NT2/D1 (cell line): ENCODE results near the gene SLC39A11.

Experiments used
- DNase-seq: peaks from one replicate; pipeline ENCODE4 v3.0.0-alpha.2; 2011; ENCODE audit warnings: low read depth, low spot score
- H3K27me3 ChIP-seq: 2 replicates; pipeline ENCODE4 v1.6.0; 2011; ENCODE audit warnings: mild to moderate bottlenecking; ENCODE audit not compliant: insufficient read length, insufficient read depth
- H3K36me3 ChIP-seq: 2 replicates; pipeline ENCODE4 v1.6.1; 2011; ENCODE audit warnings: mild to moderate bottlenecking, low read length, mixed read lengths; ENCODE audit not compliant: insufficient read depth, insufficient read length
- H3K4me1 ChIP-seq: 2 replicates; pipeline ENCODE4 v1.5.1; 2011; ENCODE audit not compliant: insufficient read depth, insufficient read length
- H3K4me3 ChIP-seq: 2 replicates; pipeline ENCODE4 v1.5.1; 2011; ENCODE audit warnings: low read depth; ENCODE audit not compliant: insufficient read length
- H3K9ac ChIP-seq: 2 replicates; pipeline ENCODE4 v1.6.0; 2011; ENCODE audit warnings: low read depth; ENCODE audit not compliant: insufficient read length
- H3K9me3 ChIP-seq: 2 replicates; pipeline ENCODE4 v1.5.1; 2011; ENCODE audit warnings: mild to moderate bottlenecking, low read length; ENCODE audit not compliant: insufficient read depth
- SUZ12 ChIP-seq: IDR thresholded peaks from 2 replicates; pipeline ENCODE4 v1.6.1; 2011; ENCODE audit not compliant: insufficient read length, insufficient read depth; ENCODE audit errors: extremely low read depth
- YY1 ChIP-seq: IDR thresholded peaks from 2 replicates; pipeline ENCODE4 v1.6.1; 2011; ENCODE audit not compliant: insufficient read length, insufficient read depth
- ZNF274 ChIP-seq: IDR thresholded peaks from 2 replicates; pipeline ENCODE4 v1.6.1; 2011; ENCODE audit warnings: mild to moderate bottlenecking, low read depth, low read length

The SLC39A11 gene

DNA sequence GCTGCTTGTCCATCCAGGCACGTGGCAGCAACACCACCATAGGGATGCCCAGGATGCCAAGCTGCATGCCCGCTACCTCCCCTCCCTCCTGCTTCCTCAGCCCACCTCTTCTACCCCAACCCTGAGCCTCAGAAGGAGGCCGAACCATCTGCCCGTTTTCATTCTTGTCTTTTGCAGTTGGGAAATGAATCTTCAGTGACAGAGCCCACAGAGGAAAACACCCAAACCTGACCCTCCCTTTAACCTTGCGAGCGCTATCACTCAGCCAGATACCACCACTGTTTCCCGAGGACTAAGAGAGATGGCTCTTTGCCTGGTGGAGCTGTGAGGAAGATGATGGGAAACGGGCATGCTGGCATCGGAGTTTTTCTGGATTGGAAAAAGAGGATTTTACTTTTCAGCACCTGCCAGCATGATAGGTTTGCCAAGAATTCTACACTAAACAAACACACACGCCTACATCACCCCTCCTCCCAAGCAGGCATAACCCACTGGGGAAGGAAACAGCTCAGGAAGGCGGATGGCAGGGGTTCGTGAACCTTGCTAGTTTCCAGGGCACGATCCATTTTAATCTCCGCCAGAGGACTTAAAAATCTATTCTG, 457.4 kb downstream of the SLC39A11 start:
- Histone ChIP-seq H3K36me3 (no peaks in the 10 kb centered on the region), H3K4me1 (peaks cover 6% of the 10 kb centered on the region), H3K9me3 (no peaks in the 10 kb centered on the region), H3K9ac (no peak overlapping the region), H3K27me3 (peaks cover 3% of the 10 kb centered on the region), H3K4me3 (no peak overlapping the region)
- TF ChIP-seq YY1 (no peak), ZNF274 (no peak)
- DNase-seq = no peak

DNA sequence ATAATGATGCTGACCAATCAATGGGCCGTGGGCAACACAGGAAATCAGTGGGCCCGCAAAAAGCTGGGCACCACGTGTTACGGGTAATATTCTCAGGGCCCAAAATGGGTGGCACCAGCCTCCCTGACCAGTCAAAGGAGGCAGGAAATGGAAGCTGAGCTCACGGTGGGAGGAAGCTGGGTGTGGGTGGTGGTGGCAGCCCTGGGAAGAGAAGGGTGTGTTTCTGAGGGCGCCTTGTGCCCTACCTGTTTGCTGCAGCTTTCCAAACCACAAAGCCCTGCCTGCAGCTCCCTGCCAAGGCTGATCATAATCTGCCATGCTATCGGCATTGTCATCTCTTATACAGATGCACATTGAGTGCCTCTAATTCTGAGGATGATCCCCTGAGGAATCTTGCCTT, 457.9 kb downstream of the SLC39A11 start:
- no peak overlapping the region for H3K9ac ChIP-seq
- H3K36me3 ChIP-seq = no peaks in the 10 kb centered on the region
- no peak overlapping the region for H3K4me3 ChIP-seq
- no peaks in the 10 kb centered on the region for H3K9me3 ChIP-seq
- DNase-seq = no peak
- H3K4me1 ChIP-seq = peaks cover 3% of the 10 kb centered on the region
- peaks cover 3% of the 10 kb centered on the region for H3K27me3 ChIP-seq
- TF ChIP-seq SUZ12 (no peak), ZNF274 (no peak), YY1 (no peak)

GRCh38 chr17:72631949-72632684, 460.4 kb downstream of the SLC39A11 start:
- no peaks in the 10 kb centered on the region for H3K36me3 ChIP-seq
- no peak overlapping the region for H3K4me3 ChIP-seq
- TF ChIP-seq YY1 (no peak), SUZ12 (no peak), ZNF274 (no peak)
- H3K4me1 ChIP-seq = peaks cover 3% of the 10 kb centered on the region
- no peak for DNase-seq
- H3K9me3 ChIP-seq = no peaks in the 10 kb centered on the region
- peaks cover 3% of the 10 kb centered on the region for H3K27me3 ChIP-seq
- H3K9ac ChIP-seq = no peak overlapping the region

- Histone ChIP-seq H3K4me1 (peaks cover 3% of the 10 kb centered on the region), H3K4me3 (no peak overlapping the region), H3K9me3 (no peaks in the 10 kb centered on the region; the same call in 1 of the 2 replicates), H3K27me3 (peaks cover 3% of the 10 kb centered on the region), H3K9ac (no peak overlapping the region), H3K36me3 (no peaks in the 10 kb centered on the region)
- no peak for TF ChIP-seq YY1
- TF ChIP-seq ZNF274 = no peak
- no peak for TF ChIP-seq SUZ12
- no peak for DNase-seq
Observed at GRCh38 chr17:72631568-72631948, 460.9 kb downstream of the SLC39A11 start.

- Histone ChIP-seq H3K9ac (no peak overlapping the region), H3K9me3 (no peaks in the 10 kb centered on the region; the same call in 1 of the 2 replicates), H3K4me3 (no peak overlapping the region), H3K4me1 (no peaks in the 10 kb centered on the region), H3K36me3 (no peaks in the 10 kb centered on the region), H3K27me3 (no peaks in the 10 kb centered on the region)
- no peak for DNase-seq
- TF ChIP-seq YY1 (no peak), SUZ12 (no peak), ZNF274 (no peak)
Observed at GRCh38 chr17:72624652-72625051, 467.8 kb downstream of the SLC39A11 start.

DNA sequence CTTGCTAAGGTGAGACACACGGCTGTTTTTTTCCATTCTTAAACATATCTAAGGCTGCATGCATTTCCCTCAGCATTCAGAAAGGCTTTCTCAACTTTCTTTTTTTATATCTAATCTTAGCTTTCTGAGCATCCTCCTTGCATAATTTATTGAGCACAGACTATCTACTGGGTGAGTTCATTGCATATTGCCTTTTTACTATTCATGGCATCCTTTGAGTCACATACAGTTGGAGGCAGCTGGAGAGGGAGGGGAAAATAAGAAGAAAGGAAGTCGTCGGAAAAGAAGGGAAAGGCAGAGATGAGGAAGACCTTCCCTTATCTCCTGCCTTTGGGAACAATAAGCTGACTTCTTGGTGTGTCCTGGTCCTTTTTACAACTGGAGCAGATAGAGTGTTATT, 468.3 kb downstream of the SLC39A11 start:
- H3K27me3 ChIP-seq = no peaks in the 10 kb centered on the region
- no peak for DNase-seq
- no peaks in the 10 kb centered on the region for H3K4me1 ChIP-seq
- no peak overlapping the region for H3K9ac ChIP-seq
- H3K9me3 ChIP-seq = no peaks in the 10 kb centered on the region; the same call in 1 of the 2 replicates
- TF ChIP-seq ZNF274 = no peak
- no peak for TF ChIP-seq YY1
- TF ChIP-seq SUZ12 = no peak
- no peak overlapping the region for H3K4me3 ChIP-seq
- no peaks in the 10 kb centered on the region for H3K36me3 ChIP-seq

DNA sequence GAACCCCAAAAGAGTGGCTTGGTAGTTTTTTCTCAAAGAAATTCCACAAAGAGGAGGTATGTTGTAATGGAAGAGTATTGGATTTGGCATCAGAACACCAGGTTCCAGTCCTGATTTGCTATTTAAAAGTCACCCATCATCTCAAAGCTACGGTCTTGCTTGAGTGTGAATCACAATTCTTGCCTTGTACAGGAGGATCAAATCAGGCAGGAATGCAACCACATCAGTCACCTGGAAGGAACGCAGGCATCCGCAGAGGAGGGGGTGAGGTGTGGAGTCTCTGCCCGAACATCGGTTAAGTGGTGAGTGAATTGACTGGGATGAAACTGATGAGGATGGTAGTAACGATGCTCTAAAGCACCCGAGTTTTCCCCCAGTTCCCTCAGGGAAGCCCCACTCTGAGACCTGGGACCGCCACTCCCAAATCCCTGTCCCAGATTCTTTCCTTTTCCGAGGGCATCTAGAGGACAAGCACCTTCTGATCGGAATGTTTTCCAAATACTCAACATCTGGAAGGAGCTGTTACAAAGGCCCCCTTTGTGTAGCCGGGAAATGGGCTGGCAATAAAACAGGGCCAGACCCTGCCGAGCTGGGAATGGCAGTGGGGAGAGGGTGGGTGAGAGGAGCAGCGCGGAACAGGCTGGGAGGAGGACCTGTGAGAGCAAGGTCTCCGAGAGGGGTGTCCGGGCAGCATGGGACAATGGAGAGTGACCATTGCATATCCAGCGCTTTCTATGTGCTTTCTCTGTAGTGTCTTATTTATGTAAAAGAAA, 469.6 kb downstream of the SLC39A11 start:
- DNase-seq = no peak
- Histone ChIP-seq H3K36me3 (no peaks in the 10 kb centered on the region), H3K27me3 (no peaks in the 10 kb centered on the region), H3K9me3 (no peaks in the 10 kb centered on the region; the same call in 1 of the 2 replicates), H3K4me1 (peaks cover 2% of the 10 kb centered on the region), H3K4me3 (no peak overlapping the region), H3K9ac (no peak overlapping the region)
- TF ChIP-seq YY1 = no peak
- no peak for TF ChIP-seq ZNF274
